HCT116 (cell line): ENCODE results near the gene USP9X. TPM values are rescaled to one million over a fixed set of nuclear protein-coding genes. Genes with fewer than 3 reads are reported as not detected.
"Not testable (repeated sequence)": the region's sequence is repeated elsewhere in the genome, so short reads cannot be mapped to it uniquely, and the experiment has no call there.

Experiments
- ATAC-seq: fragments of 200-7000 bp; cut with Tn5 transposase; 2 replicates; pipeline ENCODE4 v1.9.1; 2020; ENCODE audit warnings: mild to moderate bottlenecking, moderate library complexity
- BruUV-seq: library from RNA; stranded (reverse); fragments of 400-500 nt; replicated peaks from 2 replicates; lab custom pipeline; 2021; lab: Mats Ljungman, UMichigan
- CTCF ChIA-PET: fragments of 300-600 bp; sonication (Branson Sonifier 250); formaldehyde crosslinking; loops from one replicate; lab custom pipeline; 2021; ENCODE audit warnings: antibody characterized with exemption; lab: Charles Lee
- POLR2A ChIA-PET: fragments of 300-600, 350-600 bp; sonication (Branson Sonifier 250); formaldehyde crosslinking; loops from one replicate; lab custom pipeline; 2021; ENCODE audit warnings: antibody characterized with exemption; lab: Charles Lee
- RAD21 ChIA-PET, 2 experiments: fragments of 300-600 bp; sonication (Branson Sonifier 250); formaldehyde crosslinking; loops; one replicate each; lab custom pipeline; 2023; ENCODE audit warnings: low total read pairs in 2 of 2; ENCODE audit not compliant: uncharacterized antibody in 2 of 2, unreplicated experiment in 2 of 2, low non-redundant PET in 1 of 2; lab: Charles Lee
- DNase-seq: peaks from one replicate; pipeline ENCODE4 v3.0.0-alpha.2; 2010; ENCODE audit warnings: low read depth, low spot score
- H2AFZ ChIP-seq: fragments of 200-600 bp; shearing (Covaris generic), sonication (generic); 2 replicates; pipeline ENCODE4 v1.6.1; 2017; ENCODE audit warnings: low read depth, mixed run types, mixed read lengths, antibody characterized with exemption, low read length; ENCODE audit not compliant: poor library complexity, severe bottlenecking
- H3K27ac ChIP-seq: 2 replicates; pipeline ENCODE4 v1.5.1; 2012; ENCODE audit warnings: low read depth, low read length
- H3K27me3 ChIP-seq: fragments of 200-600 bp; sonication (generic); 2 replicates; pipeline ENCODE4 v1.6.1; 2016; ENCODE audit warnings: mixed run types, low read length, mixed read lengths; ENCODE audit not compliant: insufficient read depth
- H3K36me3 ChIP-seq, 2 experiments: fragments of 200-500 bp in 1 of 2; fragments of 200-600 bp in 1 of 2; sonication (Bioruptor generic) in 1 of 2; sonication (generic) in 1 of 2; 2 replicates each; pipeline versions ENCODE4 v1.5.1 to v1.6.1; 2014 to 2016; ENCODE audit warnings: low read length in 2 of 2, inconsistent platforms in 1 of 2, mixed read lengths in 1 of 2, mixed run types in 1 of 2; ENCODE audit not compliant: insufficient read depth in 2 of 2, control insufficient read depth in 1 of 2
- H3K4me1 ChIP-seq, 2 experiments: fragments of 200-600 bp in 1 of 2; sonication (generic) in 1 of 2; 2 replicates each; pipeline versions ENCODE4 v1.5.1 to v1.6.1; 2012 to 2017; ENCODE audit warnings: low read length in 2 of 2, inconsistent platforms in 1 of 2, mild to moderate bottlenecking in 1 of 2, mixed read lengths in 1 of 2, mixed run types in 1 of 2, moderate library complexity in 1 of 2; ENCODE audit not compliant: insufficient read depth in 2 of 2, control insufficient read depth in 1 of 2
- H3K4me2 ChIP-seq: fragments of 200-600 bp; sonication (generic); 2 replicates; pipeline ENCODE4 v1.6.1; 2017; ENCODE audit warnings: mixed run types, low read length, mixed read lengths
- H3K4me3 ChIP-seq, 2 experiments: fragments of 200-600 bp in 1 of 2; sonication (generic) in 1 of 2; replicated peaks in 1 of 2; 2 replicates each; pipeline ENCODE4 v1.5.1; 2011 to 2016; ENCODE audit warnings: low read length in 2 of 2, control low read depth in 1 of 2, low read depth in 1 of 2, mild to moderate bottlenecking in 1 of 2, mixed read lengths in 1 of 2, mixed run types in 1 of 2
- H3K79me2 ChIP-seq: fragments of 200-600 bp; sonication (generic); 2 replicates; pipeline ENCODE4 v1.6.1; 2017; ENCODE audit warnings: mild to moderate bottlenecking, mixed run types, low read length, moderate library complexity, mixed read lengths; ENCODE audit not compliant: insufficient read depth
- H3K9ac ChIP-seq: fragments of 200-600 bp; sonication (generic); 2 replicates; pipeline ENCODE4 v1.6.1; 2016; ENCODE audit warnings: low read length, mixed read lengths
- H3K9me2 ChIP-seq: fragments of 200-600 bp; sonication (generic), shearing (Covaris generic); 2 replicates; pipeline ENCODE4 v1.6.1; 2017; ENCODE audit warnings: mixed run types, mild to moderate bottlenecking, moderate library complexity; ENCODE audit not compliant: insufficient read depth
- H3K9me3 ChIP-seq, 2 experiments: fragments of 200-500 bp in 1 of 2; fragments of 200-600 bp in 1 of 2; sonication (Bioruptor generic) in 1 of 2; sonication (generic) in 1 of 2; 2 replicates each; pipeline ENCODE4 v1.6.1; 2014 to 2017; ENCODE audit warnings: low read length in 2 of 2, mixed read lengths in 2 of 2, inconsistent platforms in 1 of 2, low read depth in 1 of 2, mild to moderate bottlenecking in 1 of 2, mixed run types in 1 of 2, moderate library complexity in 1 of 2; ENCODE audit not compliant: control insufficient read depth in 1 of 2, insufficient read depth in 1 of 2
- H4K20me1 ChIP-seq: fragments of 200-600 bp; sonication (generic), shearing (Covaris generic); 2 replicates; pipeline ENCODE4 v1.6.1; 2017; ENCODE audit warnings: mixed run types, mild to moderate bottlenecking, moderate library complexity; ENCODE audit not compliant: insufficient read depth
- CBX3 ChIP-seq: IDR thresholded peaks from 2 replicates; pipeline ENCODE4 v1.6.1; 2012; ENCODE audit warnings: low read depth
- CEBPB ChIP-seq: IDR thresholded peaks from 2 replicates; pipeline ENCODE4 v1.6.1; 2012; ENCODE audit warnings: low read depth
- EGR1 ChIP-seq: IDR thresholded peaks from 2 replicates; pipeline ENCODE4 v1.6.1; 2012; ENCODE audit warnings: low read depth
- POLR2A ChIP-seq: IDR thresholded peaks from 2 replicates; pipeline ENCODE4 v1.7.0; 2011; ENCODE audit warnings: borderline replicate concordance; ENCODE audit not compliant: insufficient read depth, insufficient read length; ENCODE audit errors: extremely low read depth
- SP1 ChIP-seq: IDR thresholded peaks from 2 replicates; pipeline ENCODE4 v1.6.1; 2012; ENCODE audit warnings: low read depth
- SRF ChIP-seq: IDR thresholded peaks from 2 replicates; pipeline ENCODE4 v1.6.1; 2012; ENCODE audit warnings: low read depth
- TCF7L2 ChIP-seq: IDR thresholded peaks from 2 replicates; pipeline ENCODE4 v1.7.0; 2011; ENCODE audit warnings: borderline replicate concordance, inconsistent platforms; ENCODE audit not compliant: insufficient read depth, insufficient read length; ENCODE audit errors: extremely low read depth
- YY1 ChIP-seq: IDR thresholded peaks from 2 replicates; pipeline ENCODE4 v1.6.1; 2011; ENCODE audit warnings: low read length, low read depth, moderate library complexity, mild to moderate bottlenecking; ENCODE audit not compliant: insufficient replicate concordance; ENCODE audit errors: extremely low read depth
- ZBTB33 ChIP-seq: IDR thresholded peaks from 2 replicates; pipeline ENCODE4 v1.6.1; 2011; ENCODE audit warnings: mild to moderate bottlenecking, low read length, moderate library complexity; ENCODE audit not compliant: insufficient replicate concordance; ENCODE audit errors: extremely low read depth
- ZFX ChIP-seq: fragments of 450-650 bp; IDR thresholded peaks from 2 replicates; pipeline ENCODE4 v1.6.1; 2017
- ZNF274 ChIP-seq: fragments of 200-500 bp; sonication (Bioruptor generic); IDR thresholded peaks from 2 replicates; pipeline ENCODE4 v1.6.1; 2014; ENCODE audit warnings: mild to moderate bottlenecking, low read depth, low read length, inconsistent platforms
- intact Hi-C: fragments of 100-400 bp; cut with micrococcal nuclease; formaldehyde crosslinking; loops from 2 replicates; pipeline ENCODE4 v1.10.0; 2022
- total RNA-seq: library from RNA; stranded (reverse); gene quantifications from one replicate; pipeline ENCODE4 v1.2.1, GENCODE V29; 2021; ENCODE audit not compliant: unreplicated experiment

The USP9X gene
- total RNA-seq, 1 experiment from 2014 or later: 52.4 TPM

DNA sequence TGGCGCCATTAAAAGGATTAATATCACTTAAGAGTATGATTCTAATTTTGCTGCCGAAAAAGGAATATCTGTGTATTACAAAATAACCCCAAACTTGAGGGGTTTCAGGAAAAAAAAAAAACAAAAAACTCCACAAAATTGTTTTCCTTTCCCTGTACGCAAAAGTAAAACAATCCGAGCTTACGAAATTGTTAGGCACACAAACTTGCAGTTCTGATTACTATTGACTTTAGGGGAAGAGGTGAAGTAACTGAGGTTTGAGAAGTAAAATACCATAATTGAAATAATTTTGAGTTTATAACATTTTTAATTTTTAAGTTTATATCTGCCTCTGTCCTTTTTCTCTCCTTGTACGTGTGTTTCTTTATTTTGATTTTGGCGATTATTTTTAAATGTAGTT lies 64.8 kb downstream of the USP9X start (continued):
- TF ChIP-seq ZNF274 (no peak), YY1 (no peak), CEBPB (no peak), ZBTB33 (no peak), POLR2A (no peak), TCF7L2 (no peak), CBX3 (no peak), SRF (no peak), ZFX (no peak), EGR1 (no peak), SP1 (no peak)

DNA sequence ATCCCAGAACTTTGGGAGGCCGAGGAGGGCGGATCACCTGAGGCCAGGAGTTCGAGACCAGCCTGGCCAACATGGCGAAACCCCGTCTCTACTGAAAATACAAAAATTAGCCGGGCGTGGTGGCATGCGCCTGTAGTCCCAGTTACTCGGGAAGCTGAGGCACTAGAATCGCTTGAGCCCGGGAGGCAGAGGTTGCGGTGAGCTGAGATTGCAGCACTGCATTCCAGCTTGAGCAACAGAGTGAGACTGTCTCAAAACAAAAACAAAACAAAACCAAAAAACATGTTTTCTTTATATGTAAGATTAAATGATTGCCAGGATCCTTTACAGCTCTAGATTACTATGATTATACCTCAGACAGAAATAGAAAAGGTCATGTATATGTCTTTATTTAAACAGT lies 66.5 kb downstream of the USP9X start:
- POLR2A ChIA-PET, H4K20me1 ChIP-seq, H3K4me2 ChIP-seq, intact Hi-C loops, H3K4me3 ChIP-seq, H3K79me2 ChIP-seq, RAD21 ChIA-PET, H2AFZ ChIP-seq, CTCF ChIA-PET, H3K27me3 ChIP-seq, H3K27ac ChIP-seq, ATAC-seq, H3K36me3 ChIP-seq, H3K9me2 ChIP-seq, DNase-seq, H3K9me3 ChIP-seq, H3K9ac ChIP-seq, BruUV-seq: not testable (repeated sequence)
- peaks cover 11% of the 10 kb centered on the region in 2 experiments; a peak in 3 of 4 replicates for H3K4me1 ChIP-seq
